HCT116 (cell line): ENCODE data around the gene PUM1. TPM values are rescaled to one million over a fixed set of nuclear protein-coding genes. Genes with fewer than 3 reads are reported as not detected.

Experiments used
- ATAC-seq: fragments of 200-7000 bp; cut with Tn5 transposase; 2 replicates; pipeline ENCODE4 v1.9.1; 2020; ENCODE audit warnings: mild to moderate bottlenecking, moderate library complexity
- BruUV-seq: library from RNA; stranded (reverse); fragments of 400-500 nt; replicated peaks from 2 replicates; lab custom pipeline; 2021; lab: Mats Ljungman, UMichigan
- CTCF ChIA-PET: fragments of 300-600 bp; sonication (Branson Sonifier 250); formaldehyde crosslinking; loops from one replicate; lab custom pipeline; 2021; ENCODE audit warnings: antibody characterized with exemption; lab: Charles Lee
- POLR2A ChIA-PET: fragments of 300-600, 350-600 bp; sonication (Branson Sonifier 250); formaldehyde crosslinking; loops from one replicate; lab custom pipeline; 2021; ENCODE audit warnings: antibody characterized with exemption; lab: Charles Lee
- RAD21 ChIA-PET, 2 experiments: fragments of 300-600 bp; sonication (Branson Sonifier 250); formaldehyde crosslinking; loops; one replicate each; lab custom pipeline; 2023; ENCODE audit warnings: low total read pairs in 2 of 2; ENCODE audit not compliant: uncharacterized antibody in 2 of 2, unreplicated experiment in 2 of 2, low non-redundant PET in 1 of 2; lab: Charles Lee
- DNase-seq: peaks from one replicate; pipeline ENCODE4 v3.0.0-alpha.2; 2010; ENCODE audit warnings: low read depth, low spot score
- H2AFZ ChIP-seq: fragments of 200-600 bp; shearing (Covaris generic), sonication (generic); 2 replicates; pipeline ENCODE4 v1.6.1; 2017; ENCODE audit warnings: low read depth, mixed run types, mixed read lengths, antibody characterized with exemption, low read length; ENCODE audit not compliant: poor library complexity, severe bottlenecking
- H3K27ac ChIP-seq: 2 replicates; pipeline ENCODE4 v1.5.1; 2012; ENCODE audit warnings: low read depth, low read length
- H3K27me3 ChIP-seq: fragments of 200-600 bp; sonication (generic); 2 replicates; pipeline ENCODE4 v1.6.1; 2016; ENCODE audit warnings: mixed run types, low read length, mixed read lengths; ENCODE audit not compliant: insufficient read depth
- H3K36me3 ChIP-seq, 2 experiments: fragments of 200-500 bp in 1 of 2; fragments of 200-600 bp in 1 of 2; sonication (Bioruptor generic) in 1 of 2; sonication (generic) in 1 of 2; 2 replicates each; pipeline versions ENCODE4 v1.5.1 to v1.6.1; 2014 to 2016; ENCODE audit warnings: low read length in 2 of 2, inconsistent platforms in 1 of 2, mixed read lengths in 1 of 2, mixed run types in 1 of 2; ENCODE audit not compliant: insufficient read depth in 2 of 2, control insufficient read depth in 1 of 2
- H3K4me1 ChIP-seq, 2 experiments: fragments of 200-600 bp in 1 of 2; sonication (generic) in 1 of 2; 2 replicates each; pipeline versions ENCODE4 v1.5.1 to v1.6.1; 2012 to 2017; ENCODE audit warnings: low read length in 2 of 2, inconsistent platforms in 1 of 2, mild to moderate bottlenecking in 1 of 2, mixed read lengths in 1 of 2, mixed run types in 1 of 2, moderate library complexity in 1 of 2; ENCODE audit not compliant: insufficient read depth in 2 of 2, control insufficient read depth in 1 of 2
- H3K4me2 ChIP-seq: fragments of 200-600 bp; sonication (generic); 2 replicates; pipeline ENCODE4 v1.6.1; 2017; ENCODE audit warnings: mixed run types, low read length, mixed read lengths
- H3K4me3 ChIP-seq, 2 experiments: fragments of 200-600 bp in 1 of 2; sonication (generic) in 1 of 2; replicated peaks in 1 of 2; 2 replicates each; pipeline ENCODE4 v1.5.1; 2011 to 2016; ENCODE audit warnings: low read length in 2 of 2, control low read depth in 1 of 2, low read depth in 1 of 2, mild to moderate bottlenecking in 1 of 2, mixed read lengths in 1 of 2, mixed run types in 1 of 2
- H3K79me2 ChIP-seq: fragments of 200-600 bp; sonication (generic); 2 replicates; pipeline ENCODE4 v1.6.1; 2017; ENCODE audit warnings: mild to moderate bottlenecking, mixed run types, low read length, moderate library complexity, mixed read lengths; ENCODE audit not compliant: insufficient read depth
- H3K9ac ChIP-seq: fragments of 200-600 bp; sonication (generic); 2 replicates; pipeline ENCODE4 v1.6.1; 2016; ENCODE audit warnings: low read length, mixed read lengths
- H3K9me2 ChIP-seq: fragments of 200-600 bp; sonication (generic), shearing (Covaris generic); 2 replicates; pipeline ENCODE4 v1.6.1; 2017; ENCODE audit warnings: mixed run types, mild to moderate bottlenecking, moderate library complexity; ENCODE audit not compliant: insufficient read depth
- H3K9me3 ChIP-seq, 2 experiments: fragments of 200-500 bp in 1 of 2; fragments of 200-600 bp in 1 of 2; sonication (Bioruptor generic) in 1 of 2; sonication (generic) in 1 of 2; 2 replicates each; pipeline ENCODE4 v1.6.1; 2014 to 2017; ENCODE audit warnings: low read length in 2 of 2, mixed read lengths in 2 of 2, inconsistent platforms in 1 of 2, low read depth in 1 of 2, mild to moderate bottlenecking in 1 of 2, mixed run types in 1 of 2, moderate library complexity in 1 of 2; ENCODE audit not compliant: control insufficient read depth in 1 of 2, insufficient read depth in 1 of 2
- H4K20me1 ChIP-seq: fragments of 200-600 bp; sonication (generic), shearing (Covaris generic); 2 replicates; pipeline ENCODE4 v1.6.1; 2017; ENCODE audit warnings: mixed run types, mild to moderate bottlenecking, moderate library complexity; ENCODE audit not compliant: insufficient read depth
- ATF3 ChIP-seq: IDR thresholded peaks from 2 replicates; pipeline ENCODE4 v1.6.1; 2012
- CEBPB ChIP-seq: IDR thresholded peaks from 2 replicates; pipeline ENCODE4 v1.6.1; 2012; ENCODE audit warnings: low read depth
- EGR1 ChIP-seq: IDR thresholded peaks from 2 replicates; pipeline ENCODE4 v1.6.1; 2012; ENCODE audit warnings: low read depth
- FOSL1 ChIP-seq: IDR thresholded peaks from 2 replicates; pipeline ENCODE4 v1.6.1; 2012; ENCODE audit warnings: low read depth
- SIN3A ChIP-seq: IDR thresholded peaks from 2 replicates; pipeline ENCODE4 v1.6.1; 2012; ENCODE audit warnings: low read depth
- SP1 ChIP-seq: IDR thresholded peaks from 2 replicates; pipeline ENCODE4 v1.6.1; 2012; ENCODE audit warnings: low read depth
- ZBTB33 ChIP-seq: IDR thresholded peaks from 2 replicates; pipeline ENCODE4 v1.6.1; 2011; ENCODE audit warnings: mild to moderate bottlenecking, low read length, moderate library complexity; ENCODE audit not compliant: insufficient replicate concordance; ENCODE audit errors: extremely low read depth
- ZNF274 ChIP-seq: fragments of 200-500 bp; sonication (Bioruptor generic); IDR thresholded peaks from 2 replicates; pipeline ENCODE4 v1.6.1; 2014; ENCODE audit warnings: mild to moderate bottlenecking, low read depth, low read length, inconsistent platforms
- intact Hi-C: fragments of 100-400 bp; cut with micrococcal nuclease; formaldehyde crosslinking; loops from 2 replicates; pipeline ENCODE4 v1.10.0; 2022
- total RNA-seq: library from RNA; stranded (reverse); gene quantifications from one replicate; pipeline ENCODE4 v1.2.1, GENCODE V29; 2021; ENCODE audit not compliant: unreplicated experiment
- TF ChIP-seq, protein P1 (sequence below): IDR thresholded peaks from 2 replicates; pipeline ENCODE4 v1.6.1; 2012
- TF ChIP-seq, protein P2 (sequence below), 3 experiments: fragments of 200-600 bp in 1 of 3; sonication (generic) in 1 of 3; IDR thresholded peaks in 2 of 3; conservative IDR thresholded peaks in 1 of 3; 2 replicates each; pipeline ENCODE4 v1.5.1; 2012 to 2017; ENCODE audit warnings: low read depth in 2 of 3, low read length in 2 of 3, antibody characterized with exemption in 1 of 3, borderline replicate concordance in 1 of 3, control low read depth in 1 of 3, mild to moderate bottlenecking in 1 of 3, mixed read lengths in 1 of 3, mixed run types in 1 of 3, moderate library complexity in 1 of 3; ENCODE audit not compliant: insufficient read depth in 1 of 3

Gene PUM1
- total RNA-seq, 1 experiment from 2014 or later = 113 TPM

- H3K9me3 ChIP-seq = no peaks in the 10 kb centered on the region
- ATAC-seq = no peak
- DNase-seq = no peak
- no peaks in the 10 kb centered on the region for H3K79me2 ChIP-seq
- POLR2A ChIA-PET = interaction anchor here (0.6 kb wide), 1 partner anchor 1046 kb away, joined by 3 read pairs; no protein-coding TSS in a partner anchor
- no peaks in the 10 kb centered on the region for H3K27me3 ChIP-seq
- no peaks in the 10 kb centered on the region for H3K9me2 ChIP-seq
- no peak overlapping the region for H3K9ac ChIP-seq
- intact Hi-C loops = loop anchor here (10.0 kb wide), 1 partner anchor 1684 kb away; the partner anchor contains the start of genes MECR and PTPRU
- H4K20me1 ChIP-seq = no peaks in the 10 kb centered on the region
- no peaks in the 10 kb centered on the region; a peak in 1 of 4 replicates for H3K4me1 ChIP-seq
- no peak overlapping the region for H3K4me3 ChIP-seq
- CTCF ChIA-PET = interaction anchor here (1.3 to 2.5 kb wide), 4 partner anchors 8 to 201 kb away, joined by 3 to 7 read pairs (median 5); no protein-coding TSS in a partner anchor
- H2AFZ ChIP-seq = no peak overlapping the region
- BruUV-seq = no TSS peak
- H3K36me3 ChIP-seq = no peaks in the 10 kb centered on the region
- no peak overlapping the region for H3K27ac ChIP-seq
- RAD21 ChIA-PET = no interaction called here
- TF ChIP-seq FOSL1 = no peak
- TF ChIP-seq, protein P1, sequence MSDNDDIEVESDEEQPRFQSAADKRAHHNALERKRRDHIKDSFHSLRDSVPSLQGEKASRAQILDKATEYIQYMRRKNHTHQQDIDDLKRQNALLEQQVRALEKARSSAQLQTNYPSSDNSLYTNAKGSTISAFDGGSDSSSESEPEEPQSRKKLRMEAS = no peak
- TF ChIP-seq, protein P2, sequence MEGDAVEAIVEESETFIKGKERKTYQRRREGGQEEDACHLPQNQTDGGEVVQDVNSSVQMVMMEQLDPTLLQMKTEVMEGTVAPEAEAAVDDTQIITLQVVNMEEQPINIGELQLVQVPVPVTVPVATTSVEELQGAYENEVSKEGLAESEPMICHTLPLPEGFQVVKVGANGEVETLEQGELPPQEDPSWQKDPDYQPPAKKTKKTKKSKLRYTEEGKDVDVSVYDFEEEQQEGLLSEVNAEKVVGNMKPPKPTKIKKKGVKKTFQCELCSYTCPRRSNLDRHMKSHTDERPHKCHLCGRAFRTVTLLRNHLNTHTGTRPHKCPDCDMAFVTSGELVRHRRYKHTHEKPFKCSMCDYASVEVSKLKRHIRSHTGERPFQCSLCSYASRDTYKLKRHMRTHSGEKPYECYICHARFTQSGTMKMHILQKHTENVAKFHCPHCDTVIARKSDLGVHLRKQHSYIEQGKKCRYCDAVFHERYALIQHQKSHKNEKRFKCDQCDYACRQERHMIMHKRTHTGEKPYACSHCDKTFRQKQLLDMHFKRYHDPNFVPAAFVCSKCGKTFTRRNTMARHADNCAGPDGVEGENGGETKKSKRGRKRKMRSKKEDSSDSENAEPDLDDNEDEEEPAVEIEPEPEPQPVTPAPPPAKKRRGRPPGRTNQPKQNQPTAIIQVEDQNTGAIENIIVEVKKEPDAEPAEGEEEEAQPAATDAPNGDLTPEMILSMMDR (IDR thresholded peaks at IDR 0.05 in 2 of 3, conservative IDR thresholded peaks at IDR 0.05 in 1 of 3; ENCODE audit: borderline replicate concordance in 1 of 3, insufficient read depth in 1 of 3, low read depth in 2 of 3, low read length in 2 of 3) = no peak
- TF ChIP-seq SP1 = no peak
- H3K4me2 ChIP-seq = no peak overlapping the region
These were observed 146.3 kb downstream of the PUM1 start for GRCh38 chr1:30919025-30919881.

- DNase-seq = no peak
- RAD21 ChIA-PET = interaction anchor here in 1 of 2 experiments (0.7 kb wide), 1 partner anchor 18 kb away, joined by 6 read pairs; no protein-coding TSS in a partner anchor
- CTCF ChIA-PET = no interaction called here
- Histone ChIP-seq H3K4me2 (no peak overlapping the region), H3K9me3 (no peaks in the 10 kb centered on the region), H2AFZ (no peak overlapping the region), H4K20me1 (no peaks in the 10 kb centered on the region), H3K9ac (no peak overlapping the region), H3K79me2 (no peaks in the 10 kb centered on the region), H3K27me3 (no peaks in the 10 kb centered on the region), H3K27ac (no peak overlapping the region), H3K4me1 (peaks cover 0 to 3% of the 10 kb centered on the region in 2 experiments; a peak in 1 of 4 replicates), H3K9me2 (no peaks in the 10 kb centered on the region), H3K36me3 (no peaks in the 10 kb centered on the region), H3K4me3 (no peak overlapping the region)
- intact Hi-C loops = loop anchor here (10.0 kb wide), 1 partner anchor 1681 kb away; the partner anchor contains the start of genes MECR and PTPRU
- no peak for ATAC-seq
- POLR2A ChIA-PET = no interaction called here
- BruUV-seq = no TSS peak
- TF ChIP-seq CEBPB (no peak), ZNF274 (no peak), ATF3 (no peak), ZBTB33 (no peak), SIN3A (no peak), FOSL1 (no peak), EGR1 (no peak)
These were observed 149.2 kb downstream of the PUM1 start for GRCh38 chr1:30916296-30916695.
